H9 (cell line): Measurements from ENCODE around the gene KRTAP10-3. TPM values are rescaled to one million over a fixed set of nuclear protein-coding genes. Genes with fewer than 3 reads are reported as not detected.

Experiments
- DNase-seq: peaks from one replicate; pipeline ENCODE4 v3.0.0-alpha.2; 2017
- H2AFZ ChIP-seq: one replicate; pipeline ENCODE4 v1.6.1; 2013; ENCODE audit warnings: mild to moderate bottlenecking, low read length, control low read depth, moderate library complexity
- H2AK5ac ChIP-seq: 2 replicates; pipeline ENCODE4 v1.6.1; 2013; ENCODE audit warnings: low read length, control low read depth, mixed read lengths; ENCODE audit not compliant: insufficient read length
- H2BK120ac ChIP-seq: one replicate; pipeline ENCODE4 v1.6.1; 2013; ENCODE audit warnings: low read depth, mild to moderate bottlenecking, low read length, control low read depth, inconsistent platforms; ENCODE audit not compliant: poor library complexity, severe bottlenecking
- H2BK12ac ChIP-seq: 2 replicates; pipeline ENCODE4 v1.6.1; 2013; ENCODE audit warnings: low read length, control low read depth, mixed read lengths, low read depth; ENCODE audit not compliant: insufficient read length
- H2BK15ac ChIP-seq: 2 replicates; pipeline ENCODE4 v1.6.1; 2013; ENCODE audit warnings: low read depth, low read length, control low read depth
- H2BK20ac ChIP-seq: one replicate; pipeline ENCODE4 v1.6.1; 2013; ENCODE audit warnings: low read depth, mild to moderate bottlenecking, low read length, control low read depth, inconsistent platforms; ENCODE audit not compliant: poor library complexity, severe bottlenecking
- H2BK5ac ChIP-seq: 2 replicates; pipeline ENCODE4 v1.6.1; 2013; ENCODE audit warnings: low read length, control low read depth, mixed read lengths; ENCODE audit not compliant: insufficient read length
- H3K14ac ChIP-seq: 2 replicates; pipeline ENCODE4 v1.6.1; 2013; ENCODE audit warnings: low read length, control low read depth; ENCODE audit not compliant: insufficient read depth
- H3K18ac ChIP-seq: 2 replicates; pipeline ENCODE4 v1.6.1; 2013; ENCODE audit warnings: low read depth, mild to moderate bottlenecking, mixed read lengths, low read length, control low read depth; ENCODE audit not compliant: insufficient read length
- H3K23ac ChIP-seq: 2 replicates; pipeline ENCODE4 v1.6.1; 2013; ENCODE audit warnings: low read length, control low read depth, mixed read lengths, low read depth; ENCODE audit not compliant: insufficient read length
- H3K23me2 ChIP-seq: 2 replicates; pipeline ENCODE4 v1.6.1; 2013; ENCODE audit warnings: low read depth, mild to moderate bottlenecking, mixed read lengths, low read length, control low read depth; ENCODE audit not compliant: insufficient read length, poor library complexity, severe bottlenecking
- H3K27ac ChIP-seq: 2 replicates; pipeline ENCODE4 v1.5.1; 2013; ENCODE audit warnings: low read length, control low read depth, mixed read lengths, low read depth; ENCODE audit not compliant: insufficient read length
- H3K27me3 ChIP-seq: 2 replicates; pipeline ENCODE4 v1.6.1; 2013; ENCODE audit warnings: low read length, control low read depth, inconsistent platforms; ENCODE audit not compliant: insufficient read depth
- H3K4ac ChIP-seq: 2 replicates; pipeline ENCODE4 v1.6.1; 2013; ENCODE audit warnings: low read depth, mild to moderate bottlenecking, control low read depth, inconsistent platforms, low read length, moderate library complexity
- H3K4me1 ChIP-seq: 2 replicates; pipeline ENCODE4 v1.6.1; 2013; ENCODE audit warnings: low read length, control low read depth, inconsistent platforms; ENCODE audit not compliant: insufficient read depth
- H3K4me2 ChIP-seq: 2 replicates; pipeline ENCODE4 v1.6.1; 2013; ENCODE audit warnings: low read length, control low read depth, mixed read lengths; ENCODE audit not compliant: insufficient read length, insufficient read depth
- H3K56ac ChIP-seq: 2 replicates; pipeline ENCODE4 v1.6.1; 2013; ENCODE audit warnings: low read depth, mild to moderate bottlenecking, mixed read lengths, low read length, control low read depth; ENCODE audit not compliant: insufficient read length
- H3K79me1 ChIP-seq: 2 replicates; pipeline ENCODE4 v1.6.1; 2013; ENCODE audit warnings: low read depth, mild to moderate bottlenecking, moderate library complexity, low read length, control low read depth, inconsistent platforms; ENCODE audit not compliant: insufficient read depth, poor library complexity, severe bottlenecking
- H3K79me2 ChIP-seq: 2 replicates; pipeline ENCODE4 v1.6.1; 2013; ENCODE audit warnings: low read length, control low read depth, inconsistent platforms; ENCODE audit not compliant: insufficient read depth
- H3K9ac ChIP-seq: 2 replicates; pipeline ENCODE4 v1.6.1; 2013; ENCODE audit warnings: low read length, control low read depth, mixed read lengths; ENCODE audit not compliant: insufficient read length; ENCODE audit errors: extremely low read depth
- H3K9me3 ChIP-seq: one replicate; pipeline ENCODE4 v1.6.1; 2013; ENCODE audit warnings: low read depth, low read length, inconsistent platforms; ENCODE audit not compliant: control insufficient read depth
- H3T11ph ChIP-seq: one replicate; pipeline ENCODE4 v1.6.1; 2013; ENCODE audit warnings: mild to moderate bottlenecking, low read length, control low read depth, inconsistent platforms
- H4K20me1 ChIP-seq: one replicate; pipeline ENCODE4 v1.6.1; 2013; ENCODE audit not compliant: control insufficient read depth, insufficient read length, insufficient read depth
- H4K5ac ChIP-seq: 2 replicates; pipeline ENCODE4 v1.6.1; 2013; ENCODE audit warnings: low read depth, mild to moderate bottlenecking, mixed read lengths, low read length, control low read depth; ENCODE audit not compliant: insufficient read length
- H4K8ac ChIP-seq: replicated peaks from 2 replicates; pipeline ENCODE4 v1.6.1; 2013; ENCODE audit warnings: low read length, control low read depth, mixed read lengths, low read depth; ENCODE audit not compliant: insufficient read length
- H4K91ac ChIP-seq: 2 replicates; pipeline ENCODE4 v1.6.1; 2013; ENCODE audit warnings: low read depth, mild to moderate bottlenecking, moderate library complexity, mixed read lengths, low read length, control low read depth; ENCODE audit not compliant: insufficient read length
- H3K27ac Mint-ChIP-seq, 3 experiments: 2 replicates in 2 of 3; 3 replicates in 1 of 3; pipeline ENCODE4 v1.8.0; 2020 to 2021; ENCODE audit warnings: mixed read lengths in 3 of 3, mild to moderate bottlenecking in 1 of 3, moderate library complexity in 1 of 3
- H3K27me3 Mint-ChIP-seq: 2 replicates; pipeline ENCODE4 v1.8.0; 2021; ENCODE audit warnings: low read depth, mild to moderate bottlenecking, moderate library complexity, mixed read lengths
- H3K36me3 Mint-ChIP-seq, 3 experiments: 2 replicates in 2 of 3; 3 replicates in 1 of 3; pipeline ENCODE4 v1.8.0; 2020 to 2021; ENCODE audit warnings: low read depth in 3 of 3, mixed read lengths in 3 of 3; ENCODE audit not compliant: insufficient read depth in 1 of 3
- H3K4me1 Mint-ChIP-seq, 2 experiments: 2 replicates each; pipeline ENCODE4 v1.8.0; 2020; ENCODE audit warnings: mixed read lengths in 2 of 2
- H3K4me3 Mint-ChIP-seq, 2 experiments: 2 replicates in 1 of 2; 3 replicates in 1 of 2; pipeline ENCODE4 v1.8.0; 2020 to 2021; ENCODE audit warnings: mild to moderate bottlenecking in 2 of 2, mixed read lengths in 2 of 2, moderate library complexity in 1 of 2
- H3K9me3 Mint-ChIP-seq, 2 experiments: 2 replicates in 1 of 2; 3 replicates in 1 of 2; pipeline ENCODE4 v1.8.0; 2020; ENCODE audit warnings: mild to moderate bottlenecking in 2 of 2, mixed read lengths in 2 of 2, moderate library complexity in 1 of 2
- CTCF ChIP-seq: fragments of 200-600 bp; sonication (generic); conservative IDR thresholded peaks from 3 replicates; pipeline ENCODE4 v1.8.0; 2021; ENCODE audit warnings: antibody characterized with exemption, mild to moderate bottlenecking
- WGBS: extraction: QIAGEN DNeasy Blood & Tissue Kit; methylation state at CpG from one replicate; pipeline ENCODE4 v1.1.7; 2013; ENCODE audit warnings: missing lambda C conversion rate, low lambda C conversion rate, mixed read lengths; ENCODE audit not compliant: insufficient read length; ENCODE audit errors: extremely low coverage; 5-methylcytosine and 5-hydroxymethylcytosine counted together
- total RNA-seq: library from RNA; stranded (reverse); gene quantifications from 2 replicates; pipeline ENCODE4 v1.2.1, GENCODE V29; 2021

The KRTAP10-3 gene
- total RNA-seq, 1 experiment from 2014 or later, result not detected

GRCh38 chr21:44515359-44516165 lies 43.0 kb downstream of the KRTAP10-3 start:
- H3K4ac ChIP-seq, result no peak overlapping the region
- H3K18ac ChIP-seq, result no peak overlapping the region
- no peak overlapping the region for H4K5ac ChIP-seq
- no peaks in the 10 kb centered on the region for H3K4me1 ChIP-seq
- no peak overlapping the region for H3K27ac ChIP-seq
- WGBS, result no CpG with 5 or more reads among the region's 32 CpGs
- H4K91ac ChIP-seq, result no peak overlapping the region
- H3K56ac ChIP-seq, result no peak overlapping the region
- no peaks in the 10 kb centered on the region for H4K20me1 ChIP-seq
- peaks cover 3 to 8% of the 10 kb centered on the region in 2 experiments; a peak in 2 of 4 replicates for H3K4me1 Mint-ChIP-seq
- no peak overlapping the region for H2AK5ac ChIP-seq
- H3K27me3 ChIP-seq, result no peaks in the 10 kb centered on the region
- H2BK120ac ChIP-seq, result no peak overlapping the region
- H2AFZ ChIP-seq, result no peak overlapping the region
- no peaks in the 10 kb centered on the region for H3K79me1 ChIP-seq
- H3K4me2 ChIP-seq, result no peak overlapping the region
- no peak for DNase-seq
- no peaks in the 10 kb centered on the region for H3K79me2 ChIP-seq
- no peaks in the 10 kb centered on the region for H3K9me3 ChIP-seq
- no peak overlapping the region; a peak in 1 of 5 replicates for H3K4me3 Mint-ChIP-seq
- no peak overlapping the region for H3K23ac ChIP-seq
- H3K23me2 ChIP-seq, result no peaks in the 10 kb centered on the region
- no peaks in the 10 kb centered on the region for H3K9me3 Mint-ChIP-seq
- H3T11ph ChIP-seq, result no peak overlapping the region
- H2BK20ac ChIP-seq, result no peak overlapping the region
- H2BK5ac ChIP-seq, result no peak overlapping the region
- no peak for TF ChIP-seq CTCF
- H3K36me3 Mint-ChIP-seq, result peaks cover 2 to 8% (median 4%) of the 10 kb centered on the region in 3 experiments; a peak in 4 of 7 replicates
- peaks cover 12% of the 10 kb centered on the region for H3K27me3 Mint-ChIP-seq
- no peak overlapping the region for H3K27ac Mint-ChIP-seq
- H4K8ac ChIP-seq, result no peak overlapping the region
- H3K9ac ChIP-seq, result no peak overlapping the region
- no peak overlapping the region for H2BK15ac ChIP-seq
- no peak overlapping the region for H3K14ac ChIP-seq
- H2BK12ac ChIP-seq, result no peak overlapping the region
